DMS153 treated with DMSO at 0.1 percent for 48 hours (cell line): ENCODE results near the gene CSRP1.

Source experiments
- DNase-seq: peaks from one replicate; lab custom pipeline; 2025; ENCODE audit not compliant: unreplicated experiment; lab: John Stamatoyannopoulos, UW

CSRP1 gene

DNA sequence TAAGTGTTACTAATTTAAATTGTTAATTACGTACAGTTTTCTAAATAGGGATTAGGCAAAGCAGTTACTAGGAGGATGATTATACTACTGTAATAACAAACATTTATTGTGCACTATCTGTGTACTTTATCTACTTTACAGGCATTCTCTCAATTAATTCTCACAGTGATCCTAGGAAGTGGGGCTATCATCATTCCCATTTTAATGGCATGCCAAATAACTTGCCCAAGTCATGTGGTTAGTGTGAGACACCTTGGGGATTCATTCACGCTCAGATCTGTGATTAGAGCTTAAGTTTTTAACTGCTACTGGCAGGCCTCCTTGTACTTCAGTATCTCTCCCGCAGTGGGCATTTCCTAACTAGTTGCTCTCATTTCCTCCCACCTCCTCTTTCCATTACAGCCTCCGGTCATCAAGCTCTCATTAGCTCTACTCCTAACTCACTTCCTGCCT, 49.4 kb downstream of the CSRP1 start:
- no peak for DNase-seq

DNA sequence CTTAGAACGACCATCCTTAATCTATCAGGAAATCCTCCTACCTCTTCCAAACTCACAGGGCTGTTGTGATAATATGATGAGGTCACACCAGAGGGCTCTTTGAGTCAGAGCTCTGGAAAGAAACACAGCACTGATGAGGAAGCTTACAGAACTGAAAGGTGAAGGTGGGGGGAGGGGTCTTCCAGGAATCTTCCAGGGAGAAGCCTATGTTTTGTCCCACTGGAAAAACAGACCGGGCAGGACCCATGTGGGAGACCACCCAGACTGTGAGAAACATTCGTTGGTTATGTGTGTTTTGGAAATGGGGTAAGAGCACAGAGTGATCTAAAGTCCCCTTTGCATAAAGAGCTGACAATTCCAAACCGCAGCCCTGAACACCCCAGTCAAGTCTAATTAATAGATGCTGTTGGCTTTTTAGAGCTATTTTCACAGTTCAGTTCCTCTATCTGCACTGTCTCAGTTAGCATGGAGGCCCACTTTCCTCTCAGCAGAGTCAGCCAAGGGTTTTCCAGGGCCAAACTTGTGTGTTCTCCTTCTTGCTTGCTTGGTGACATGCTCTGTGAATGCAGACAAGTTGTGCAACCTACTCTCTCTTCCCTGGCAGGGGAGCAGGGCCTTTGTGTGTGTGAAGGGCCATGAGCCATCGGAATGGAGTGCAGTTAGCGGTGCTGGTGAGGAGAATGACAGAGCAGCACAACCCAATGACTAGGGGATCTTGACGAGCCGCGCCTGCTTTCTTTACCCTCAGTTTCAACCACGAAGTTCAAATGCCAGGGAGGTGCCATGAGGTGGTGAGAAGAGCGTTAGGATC, 50.2 kb downstream of the CSRP1 start:
- DNase-seq: no peak

GRCh38 chr1:201455098-201455497, 51.8 kb downstream of the CSRP1 start:
- no peak for DNase-seq

DNA sequence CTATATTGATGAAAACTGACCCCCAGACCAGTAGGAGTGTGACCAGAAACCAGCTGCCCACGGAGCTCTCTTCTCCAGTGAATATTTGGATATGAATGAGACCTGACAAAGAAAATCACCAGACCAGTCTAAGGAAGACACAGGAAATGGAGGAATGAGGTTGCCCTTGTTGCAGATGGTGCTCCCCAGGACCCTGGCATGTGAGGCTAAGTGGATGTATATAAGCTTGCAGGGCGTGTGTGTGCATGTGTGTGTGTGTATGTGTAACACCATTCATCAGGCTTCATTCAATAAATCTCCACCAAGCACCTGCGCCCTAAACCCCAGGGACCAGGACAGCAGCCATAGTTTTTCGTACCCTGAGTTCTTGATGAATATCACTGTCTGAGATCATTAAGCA, 52.3 kb downstream of the CSRP1 start:
- no peak for DNase-seq

DNA sequence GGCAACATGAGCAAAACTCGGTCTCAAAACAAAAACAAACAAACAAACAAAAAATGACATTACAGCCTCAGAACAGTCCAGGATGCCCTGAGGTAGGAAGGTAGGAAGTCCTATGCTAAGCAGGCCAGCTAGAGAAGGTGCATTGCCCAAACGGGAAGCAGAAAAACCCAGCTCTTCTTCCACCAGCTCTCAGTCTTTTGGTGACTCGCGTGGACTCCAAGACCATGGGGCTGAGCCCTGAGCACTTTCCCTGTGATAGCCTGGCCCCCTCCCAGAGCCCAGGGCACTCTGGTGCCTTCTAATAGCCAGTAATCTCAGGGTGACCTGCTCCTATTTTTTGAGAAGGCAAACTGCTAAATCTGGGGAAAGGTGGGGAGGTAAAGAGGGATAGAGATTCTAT, 54.1 kb downstream of the CSRP1 start:
- no peak for DNase-seq

- DNase-seq: no peak
Observed at GRCh38 chr1:201450721-201451291, 56.1 kb downstream of the CSRP1 start.

- DNase-seq: no peak
Observed at GRCh38 chr1:201448990-201449389, 57.9 kb downstream of the CSRP1 start.

GRCh38 chr1:201447903-201448871, 58.7 kb downstream of the CSRP1 start:
- DNase-seq: peak; percentile 71

DNA sequence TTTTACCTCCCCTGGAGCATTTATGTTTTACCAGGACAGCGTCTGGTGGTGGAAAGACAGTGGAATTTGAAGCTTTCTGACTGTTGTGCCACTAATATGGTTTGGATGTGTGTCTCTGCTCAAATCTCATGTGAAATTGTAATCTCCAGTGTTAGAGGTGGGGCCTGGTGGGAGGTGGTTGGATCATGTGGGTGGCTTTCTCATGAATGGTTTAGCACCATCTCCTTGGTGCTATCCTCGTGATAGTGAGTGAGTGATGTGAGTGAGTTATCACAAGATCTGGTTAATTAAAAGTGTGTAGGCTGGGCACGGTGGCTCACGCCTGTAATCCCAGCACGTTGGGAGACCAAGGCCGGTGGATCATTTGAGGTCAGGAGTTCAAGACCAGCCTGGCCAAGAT, 61.6 kb downstream of the CSRP1 start:
- no peak for DNase-seq

- DNase-seq: no peak
Observed at GRCh38 chr1:201444792-201445191, 62.1 kb downstream of the CSRP1 start.

DNA sequence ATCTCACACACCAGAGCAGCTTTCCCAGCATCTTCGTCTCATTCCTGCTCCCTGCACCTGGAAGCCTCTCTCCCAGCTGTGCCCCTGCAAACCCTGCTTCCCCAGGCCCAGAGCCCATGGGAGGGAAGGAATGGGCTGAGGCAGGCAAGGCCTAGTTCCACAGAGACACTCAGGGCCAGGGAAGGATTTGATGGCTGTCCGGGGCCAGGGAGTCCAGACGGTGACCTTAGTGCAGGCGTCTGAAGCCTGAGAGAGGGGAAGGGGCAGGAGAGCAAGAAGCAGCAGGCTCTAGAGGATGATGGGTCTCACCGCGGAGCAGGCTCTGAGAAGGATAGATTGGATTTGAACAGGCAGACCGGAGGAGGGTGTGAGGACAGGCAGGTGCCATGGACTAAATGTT, 63.2 kb downstream of the CSRP1 start:
- no peak for DNase-seq

DNA sequence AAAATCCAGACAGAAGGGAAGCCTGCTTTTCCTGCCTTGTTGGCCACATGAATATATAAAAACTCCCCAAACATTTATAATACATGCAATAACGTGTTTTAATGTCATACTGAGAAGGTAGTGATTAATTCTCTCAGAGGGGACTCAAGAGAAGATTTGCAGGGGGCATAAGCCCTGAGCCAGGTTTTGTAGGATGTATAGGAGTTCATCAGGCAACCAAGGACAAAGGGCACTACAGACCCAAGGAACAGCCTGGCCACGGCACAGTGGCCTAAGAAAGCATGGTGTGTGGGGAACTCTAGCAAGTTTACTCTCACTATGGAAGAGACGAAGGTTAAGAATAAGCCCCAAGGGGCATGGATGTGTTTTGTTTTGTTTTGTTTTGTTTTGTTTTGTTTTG, 70.0 kb downstream of the CSRP1 start:
- no peak for DNase-seq

GRCh38 chr1:201436393-201436792, 70.5 kb downstream of the CSRP1 start:
- DNase-seq: no peak

- DNase-seq: no peak
Observed at GRCh38 chr1:201434266-201434665, 72.7 kb downstream of the CSRP1 start.

DNA sequence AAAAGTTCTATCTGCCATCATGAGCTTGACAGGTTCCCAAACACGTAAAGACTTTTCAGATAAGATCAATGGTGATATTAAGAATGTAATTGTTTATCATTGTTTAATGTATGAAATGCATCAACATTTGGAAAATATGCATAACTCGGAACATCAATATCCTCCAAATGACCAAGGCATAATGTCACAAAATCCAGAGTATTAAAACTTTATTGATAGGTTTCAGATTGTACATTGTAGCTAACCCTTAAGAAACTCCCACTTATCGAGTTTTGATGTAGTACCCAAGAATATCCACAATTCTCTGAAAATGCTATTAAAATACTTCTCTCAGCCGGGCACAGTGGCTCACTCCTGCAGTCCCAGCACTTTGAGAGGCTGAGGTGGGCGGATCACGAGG, 73.3 kb downstream of the CSRP1 start:
- no peak for DNase-seq
